A375 (cell line): ENCODE data around the gene TLDC2. TPM values are rescaled to one million over a fixed set of nuclear protein-coding genes. Genes with fewer than 3 reads are reported as not detected.

Experiments
- total RNA-seq: library from RNA; depleted of rRNA; stranded (reverse); fragments of >200 nt; shearing (Covaris generic); gene quantifications from 2 replicates; pipeline ENCODE4 v1.2.3, GENCODE V29; 2014; rRNA removed

Gene TLDC2
- not detected in 2 replicates for total RNA-seq

GRCh38 chr20:36875702-36876472 lies at the start of gene TLDC2:
TSS of gene TLDC2 (plus strand) at chr20:36876138. CDS start at chr20:36876175, 37 bp downstream.

Other genes starting within 250 kb of the TLDC2 start
- 0.08 TPM in 1 of 2 replicates, not detected in the other for gene SLA2, start 229.9 kb upstream of the TLDC2 start, total RNA-seq
- gene NDRG3, start 130.0 kb upstream of the TLDC2 start, total RNA-seq: 12.0 and 12.9 TPM in 2 replicates
- gene DSN1, start 102.4 kb upstream of the TLDC2 start, total RNA-seq: 33.7 and 38.7 TPM in 2 replicates
- gene SAMHD1, start 75.6 kb downstream of the TLDC2 start, total RNA-seq: 10.6 and 11.9 TPM in 2 replicates
- gene RBL1, start 219.9 kb downstream of the TLDC2 start, total RNA-seq: 16.1 and 27.2 TPM in 2 replicates